GM12878 (cell line): Measurements from ENCODE around the gene LRP1. TPM values are rescaled to one million over a fixed set of nuclear protein-coding genes. Genes with fewer than 3 reads are reported as not detected.

Source experiments
- ATAC-seq: fragments of 200-7000 bp; cut with Tn5 transposase; 3 replicates; pipeline ENCODE4 v1.9.1; 2020; ENCODE audit warnings: mild to moderate bottlenecking, moderate library complexity
- BruUV-seq: library from RNA; stranded (reverse); fragments of 400-500 nt; replicated peaks from 2 replicates; lab custom pipeline; 2021; lab: Mats Ljungman, UMichigan
- CTCF ChIA-PET: fragments of 300-600 bp; sonication (Branson Sonifier 250); formaldehyde crosslinking; extraction: SDS; loops from one replicate; lab custom pipeline; 2021; ENCODE audit warnings: inconsistent platforms; lab: Yijun Ruan, JAX
- POLR2A ChIA-PET: fragments of 350-600 bp; formaldehyde crosslinking; extraction: SDS; loops from one replicate; lab custom pipeline; 2021; ENCODE audit warnings: inconsistent platforms; lab: Charles Lee
- RAD21 ChIA-PET: fragments of 300-600 bp; sonication (Branson Sonifier 250); formaldehyde crosslinking; loops from one replicate; lab custom pipeline; 2023; ENCODE audit warnings: antibody characterized with exemption; ENCODE audit not compliant: unreplicated experiment; lab: Charles Lee
- SMC1A ChIA-PET: fragments of 300-600 bp; sonication (Branson Sonifier 250); formaldehyde crosslinking; loops from one replicate; lab custom pipeline; 2023; ENCODE audit not compliant: unreplicated experiment, uncharacterized antibody; lab: Charles Lee
- DNase-seq: peaks from one replicate; pipeline ENCODE4 v3.0.0-alpha.2; 2011; ENCODE audit warnings: low read depth, low spot score
- FAIRE-seq: peaks from 3 replicates; lab custom pipeline; 2011; peaks lifted over from hg19 to GRCh38; lab: Jason Lieb, UNC
- H2AFZ ChIP-seq: 2 replicates; pipeline ENCODE4 v1.6.0; 2011; ENCODE audit warnings: low read depth, low read length, control low read depth; ENCODE audit not compliant: control insufficient read depth
- H3K27ac ChIP-seq: 2 replicates; pipeline ENCODE4 v1.5.1; 2011; ENCODE audit warnings: control low read depth; ENCODE audit not compliant: control insufficient read depth, insufficient read depth
- H3K27me3 ChIP-seq, 2 experiments: replicated peaks in 1 of 2; 2 replicates each; pipeline versions ENCODE4 v1.6.0 to v1.6.1; 2011; ENCODE audit warnings: low read length in 1 of 2; ENCODE audit not compliant: control insufficient read depth in 2 of 2, insufficient read depth in 2 of 2
- H3K36me3 ChIP-seq, 2 experiments: 2 replicates each; pipeline ENCODE4 v1.5.1; 2011; ENCODE audit warnings: low read length in 1 of 2; ENCODE audit not compliant: control insufficient read depth in 2 of 2, insufficient read depth in 2 of 2
- H3K4me1 ChIP-seq: 2 replicates; pipeline ENCODE4 v1.6.1; 2011; ENCODE audit warnings: mild to moderate bottlenecking, low read length, moderate library complexity, mixed read lengths; ENCODE audit not compliant: control insufficient read depth, insufficient read depth
- H3K4me2 ChIP-seq: 2 replicates; pipeline ENCODE4 v1.6.0; 2011; ENCODE audit warnings: control low read depth; ENCODE audit not compliant: control insufficient read depth, insufficient read depth
- H3K4me3 ChIP-seq: fragments of 200-600 bp; sonication (generic); 2 replicates; pipeline ENCODE4 v1.5.1; 2016
- H3K79me2 ChIP-seq: 2 replicates; pipeline ENCODE4 v1.6.0; 2011; ENCODE audit warnings: low read length; ENCODE audit not compliant: control insufficient read depth, insufficient read depth
- H3K9ac ChIP-seq: 2 replicates; pipeline ENCODE4 v1.8.0; 2011; ENCODE audit warnings: low read length, control low read depth, mixed read lengths; ENCODE audit not compliant: control insufficient read depth, insufficient read depth
- H3K9me3 ChIP-seq: replicated peaks from 3 replicates; pipeline ENCODE4 v1.5.1; 2011; ENCODE audit warnings: mild to moderate bottlenecking, low read length; ENCODE audit not compliant: control insufficient read depth, insufficient read depth
- H4K20me1 ChIP-seq: 2 replicates; pipeline ENCODE4 v1.6.0; 2011; ENCODE audit not compliant: control insufficient read depth, insufficient read depth
- ATF3 ChIP-seq: IDR thresholded peaks from 2 replicates; pipeline ENCODE4 v1.6.1; 2011; ENCODE audit warnings: low read depth, mild to moderate bottlenecking, low read length, moderate library complexity, borderline replicate concordance; ENCODE audit errors: extremely low read depth
- ESRRA ChIP-seq: IDR thresholded peaks from 2 replicates; pipeline ENCODE4 v1.6.1; 2012; ENCODE audit warnings: mild to moderate bottlenecking, low read length, improper control_type of control experiment
- FOS ChIP-seq: IDR thresholded peaks from 3 replicates; pipeline ENCODE4 v1.6.1; 2011; ENCODE audit warnings: borderline replicate concordance; ENCODE audit not compliant: insufficient read length; ENCODE audit errors: extremely low read depth
- MEF2B ChIP-seq: fragments of 450-650 bp; IDR thresholded peaks from 2 replicates; pipeline ENCODE4 v1.6.1; 2018; ENCODE audit warnings: mild to moderate bottlenecking, moderate library complexity; ENCODE audit not compliant: partially characterized antibody, poor library complexity, severe bottlenecking
- NFXL1 ChIP-seq: fragments of 450-650 bp; IDR thresholded peaks from 2 replicates; pipeline ENCODE4 v1.6.1; 2017; ENCODE audit warnings: antibody characterized with exemption, mild to moderate bottlenecking, borderline replicate concordance
- WRNIP1 ChIP-seq: IDR thresholded peaks from 2 replicates; pipeline ENCODE4 v1.6.1; 2011; ENCODE audit warnings: low read depth, low read length, improper control_type of control experiment, borderline replicate concordance
- WGBS: methylation state at CpG from one replicate; pipeline ENCODE4 v1.1.6; 2016; ENCODE audit warnings: low lambda C conversion rate; ENCODE audit not compliant: insufficient replicate concordance, insufficient coverage; ENCODE audit errors: missing lambda C conversion rate; 5-methylcytosine and 5-hydroxymethylcytosine counted together
- in situ Hi-C: fragments of 300-500 bp; cut with MboI; formaldehyde crosslinking; loops from 9 replicates; pipeline ENCODE4 v1.14.3; 2018; ENCODE audit warnings: mixed read lengths
- intact Hi-C: fragments of 100-400 bp; cut with micrococcal nuclease; formaldehyde crosslinking; loops from one replicate; pipeline ENCODE4 v1.14.2; 2022; ENCODE audit not compliant: unreplicated experiment
- polyA plus RNA-seq, 11 experiments: library from polyadenylated mRNA; depleted of rRNA in 4 of 11; unstranded in 6 of 11; stranded (reverse) in 5 of 11; fragments of >200 nt; fragmentation: Nextera tagmentation in 4 of 11; fragmentation: Illumina TruSeq in 1 of 11; extraction: Ambion mirVana in 4 of 11; extraction: Trizol in 1 of 11; gene quantifications; 1 replicate in 1 of 11; 2 replicates in 10 of 11; pipeline versions ENCODE4 v1.2.1 to v1.2.3, GENCODE V29; 2011 to 2016; ENCODE audit warnings: inconsistent platforms in 2 of 11, missing spikeins in 2 of 11, low read depth in 1 of 11
- total RNA-seq, 4 experiments: library from RNA; depleted of rRNA in 3 of 4; stranded (reverse); fragments of >200 nt in 3 of 4; fragmentation: Illumina TruSeq in 1 of 4; extraction: Trizol in 1 of 4; gene quantifications; 2 replicates each; pipeline versions ENCODE4 v1.2.1 to v1.2.3, GENCODE V29; 2013 to 2021

The LRP1 gene
- total and polyA plus RNA-seq, 10 of the 15 experiments (the other 5 are each of a cell fraction or from before 2014, with no cell fraction given), result under 0.01 to 1.1 (median 0.20) TPM; not detected in 2

GRCh38 chr12:57130941-57131340 lies 2.7 kb downstream of the LRP1 start (continued):
- TF ChIP-seq WRNIP1, result no peak
- TF ChIP-seq ESRRA, result no peak
- TF ChIP-seq MEF2B, result no peak
- TF ChIP-seq NFXL1, result no peak
- no peak for TF ChIP-seq FOS

GRCh38 chr12:57131896-57132744 lies 3.8 kb downstream of the LRP1 start:
- Histone ChIP-seq H3K4me1 (peaks cover 6% of the 10 kb centered on the region; the same call in 1 of the 2 replicates), H3K36me3 (no peaks in the 10 kb centered on the region), H4K20me1 (no peaks in the 10 kb centered on the region), H3K9me3 (no peaks in the 10 kb centered on the region), H2AFZ (no peak overlapping the region), H3K4me3 (no peak overlapping the region), H3K27ac (no peak overlapping the region), H3K4me2 (no peak overlapping the region), H3K9ac (no peak overlapping the region)
- intact Hi-C loops, result no loop called here
- ATAC-seq (no peak), FAIRE-seq (no peak), DNase-seq (no peak)
- BruUV-seq, result no TSS peak
- ChIA-PET POLR2A (interaction anchor here (0.6 kb wide), 1 partner anchor 225 kb away, joined by 3 read pairs; no protein-coding TSS in a partner anchor), RAD21 (interaction anchor here (0.6 kb wide), 1 partner anchor 115 kb away, joined by 4 read pairs; no protein-coding TSS in a partner anchor)
- in situ Hi-C loops, result no loop called here
- 32% methylated on average over 9 of the region's 9 CpGs for WGBS
- TF ChIP-seq FOS (no peak), ATF3 (no peak)
- TF ChIP-seq, all 136 proteins: peak for 0
- ChIA-PET CTCF (interaction anchor here (1.6 kb wide), 1 partner anchor 43 kb away, joined by 6 read pairs; no protein-coding TSS in a partner anchor), SMC1A (no interaction called here)
- H3K27me3 ChIP-seq, result peaks cover 2 to 3% of the 10 kb centered on the region in 2 experiments; a peak in 3 of 4 replicates
- no peaks in the 10 kb centered on the region for H3K79me2 ChIP-seq
